WTC11 (cell line): ENCODE measurements around the gene USO1. TPM values are rescaled to one million over a fixed set of nuclear protein-coding genes. Genes with fewer than 3 reads are reported as not detected.

Experiments used
- ATAC-seq: fragments of 200-7000 bp; cut with Tn5 transposase; 2 replicates; pipeline ENCODE4 v1.10.0; 2021; ENCODE audit warnings: mild to moderate bottlenecking, moderate library complexity
- CTCF ChIA-PET: fragments of 300-600 bp; sonication (Branson Sonifier 250); formaldehyde crosslinking; loops from one replicate; lab custom pipeline; 2021; ENCODE audit warnings: antibody characterized with exemption; lab: Charles Lee
- POLR2A ChIA-PET: fragments of 350-600 bp; sonication (Branson Sonifier 250); formaldehyde crosslinking; loops from one replicate; lab custom pipeline; 2021; ENCODE audit warnings: antibody characterized with exemption; lab: Charles Lee
- DNase-seq: peaks from one replicate; pipeline ENCODE4 v3.0.0; 2021; ENCODE audit warnings: low spot score
- H3K27ac Mint-ChIP-seq: 2 replicates; pipeline ENCODE4 v1.8.0; 2021; ENCODE audit warnings: mixed read lengths
- H3K27me3 Mint-ChIP-seq: 2 replicates; pipeline ENCODE4 v1.8.0; 2021; ENCODE audit warnings: low read depth, mild to moderate bottlenecking, moderate library complexity, mixed read lengths
- H3K36me3 Mint-ChIP-seq: 2 replicates; pipeline ENCODE4 v1.8.0; 2021; ENCODE audit warnings: mixed read lengths
- H3K4me1 Mint-ChIP-seq: 2 replicates; pipeline ENCODE4 v1.8.0; 2022; ENCODE audit warnings: mixed read lengths
- H3K4me3 Mint-ChIP-seq: 2 replicates; pipeline ENCODE4 v1.8.0; 2021; ENCODE audit warnings: mild to moderate bottlenecking, moderate library complexity, mixed read lengths
- H3K9me3 Mint-ChIP-seq: 2 replicates; pipeline ENCODE4 v1.8.0; 2021; ENCODE audit warnings: mixed read lengths
- CDX4 ChIP-seq: fragments of 250-450 bp; sonication (Bioruptor Pico); IDR thresholded peaks from 2 replicates; pipeline ENCODE4 v1.9.0; 2021; ENCODE audit warnings: moderate library complexity, mild to moderate bottlenecking, inconsistent platforms, borderline replicate concordance
- CREB1 ChIP-seq: sonication (generic); formaldehyde crosslinking; IDR thresholded peaks from 2 replicates; pipeline ENCODE4 v1.8.0; 2023; ENCODE audit warnings: mild to moderate bottlenecking, missing genetic modification reagents
- E2F5 ChIP-seq: sonication (generic); formaldehyde crosslinking; IDR thresholded peaks from 2 replicates; pipeline ENCODE4 v1.8.1; 2022; ENCODE audit warnings: mild to moderate bottlenecking, moderate library complexity, missing genetic modification reagents
- EMX1 ChIP-seq: fragments of 250-450 bp; sonication (Bioruptor Pico); IDR thresholded peaks from 2 replicates; pipeline ENCODE4 v1.8.0; 2021; ENCODE audit warnings: mild to moderate bottlenecking
- ESRRA ChIP-seq: sonication (generic); formaldehyde crosslinking; IDR thresholded peaks from 2 replicates; pipeline ENCODE4 v1.8.1; 2022; ENCODE audit warnings: mild to moderate bottlenecking, missing genetic modification reagents, borderline replicate concordance
- IRF1 ChIP-seq: sonication (generic); formaldehyde crosslinking; IDR thresholded peaks from 2 replicates; pipeline ENCODE4 v1.8.0; 2023; ENCODE audit warnings: missing genetic modification reagents
- JAZF1 ChIP-seq: fragments of 250-450 bp; sonication (Bioruptor Pico); IDR thresholded peaks from 2 replicates; pipeline ENCODE4 v1.9.0; 2021; ENCODE audit warnings: moderate library complexity, mild to moderate bottlenecking, inconsistent platforms
- MLX ChIP-seq: sonication (generic); formaldehyde crosslinking; IDR thresholded peaks from 2 replicates; pipeline ENCODE4 v1.8.1; 2023; ENCODE audit warnings: mild to moderate bottlenecking, missing genetic modification reagents, moderate library complexity
- NFATC4 ChIP-seq: fragments of 250-450 bp; sonication (Bioruptor Pico); IDR thresholded peaks from 2 replicates; pipeline ENCODE4 v1.9.0; 2021; ENCODE audit warnings: mild to moderate bottlenecking
- NR1H2 ChIP-seq: sonication (generic); formaldehyde crosslinking; IDR thresholded peaks from 2 replicates; pipeline ENCODE4 v1.9.0; 2021; ENCODE audit warnings: mild to moderate bottlenecking, moderate library complexity, missing genetic modification reagents
- RELA ChIP-seq: sonication (generic); formaldehyde crosslinking; IDR thresholded peaks from 2 replicates; pipeline ENCODE4 v1.8.1; 2022; ENCODE audit warnings: missing genetic modification reagents, mild to moderate bottlenecking, borderline replicate concordance
- STAT6 ChIP-seq: sonication (generic); formaldehyde crosslinking; conservative IDR thresholded peaks from 2 replicates; pipeline ENCODE4 v1.8.1; 2023; ENCODE audit warnings: mild to moderate bottlenecking, low read depth, missing genetic modification reagents, moderate library complexity
- TEAD1 ChIP-seq: sonication (generic); formaldehyde crosslinking; IDR thresholded peaks from 2 replicates; pipeline ENCODE4 v1.8.0; 2022; ENCODE audit warnings: mild to moderate bottlenecking, missing genetic modification reagents
- TP53 ChIP-seq: sonication (generic); formaldehyde crosslinking; IDR thresholded peaks from 2 replicates; pipeline ENCODE4 v1.8.1; 2023; ENCODE audit warnings: mild to moderate bottlenecking, missing genetic modification reagents
- ZNF138 ChIP-seq: sonication (generic); formaldehyde crosslinking; conservative IDR thresholded peaks from 2 replicates; pipeline ENCODE4 v1.8.1; 2022; ENCODE audit warnings: mild to moderate bottlenecking, moderate library complexity, missing genetic modification reagents
- ZNF532 ChIP-seq: fragments of 250-450 bp; sonication (Bioruptor Pico); IDR thresholded peaks from 2 replicates; pipeline ENCODE4 v1.9.0; 2021; ENCODE audit warnings: mild to moderate bottlenecking, borderline replicate concordance
- ZNF671 ChIP-seq: fragments of 250-450 bp; sonication (Bioruptor Pico); IDR thresholded peaks from 2 replicates; pipeline ENCODE4 v1.8.0; 2021; ENCODE audit warnings: mild to moderate bottlenecking
- ZSCAN18 ChIP-seq: fragments of 250-450 bp; sonication (Bioruptor Pico); IDR thresholded peaks from 2 replicates; pipeline ENCODE4 v2.1.2; 2022; ENCODE audit warnings: mild to moderate bottlenecking, moderate library complexity
- total RNA-seq: library from RNA; stranded (reverse); gene quantifications from 3 replicates; pipeline ENCODE4 v1.2.3, GENCODE V29; 2021
- TF ChIP-seq, protein P1 (sequence below): sonication (generic); formaldehyde crosslinking; IDR thresholded peaks from 2 replicates; pipeline ENCODE4 v1.8.1; 2022; ENCODE audit warnings: missing genetic modification reagents, borderline replicate concordance
- TF ChIP-seq, protein P2 (sequence below): sonication (generic); formaldehyde crosslinking; IDR thresholded peaks from 2 replicates; pipeline ENCODE4 v1.8.0; 2022; ENCODE audit warnings: mild to moderate bottlenecking, missing genetic modification reagents

The USO1 gene
- total RNA-seq, 1 experiment from 2014 or later, result 162 TPM

DNA sequence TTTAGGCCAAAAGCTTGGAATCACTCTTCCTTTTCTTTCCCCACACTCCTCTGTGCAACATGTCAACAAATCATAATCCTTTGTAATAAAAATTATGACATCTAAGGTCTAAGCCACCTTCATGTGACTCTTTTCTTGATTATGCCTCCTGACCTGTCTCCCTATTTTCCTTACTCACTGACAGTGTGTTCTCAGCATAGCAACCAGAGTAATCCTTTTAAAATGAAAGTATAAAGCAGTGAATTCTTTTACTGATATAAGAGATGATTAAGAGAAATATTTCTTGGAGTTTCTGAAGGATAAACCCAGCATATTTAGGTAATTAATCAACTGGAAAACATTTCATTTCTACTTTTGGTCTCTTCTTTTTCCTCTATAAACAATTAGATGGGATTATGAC, 44.7 kb downstream of the USO1 start (continued):
- TF ChIP-seq E2F5 (CRISPR knock-in tag), result no peak
- no peak for TF ChIP-seq EMX1
- TF ChIP-seq, all 79 proteins: peak for 0

GRCh38 chr4:75771607-75772006, 47.2 kb downstream of the USO1 start:
- Mint-ChIP-seq H3K27me3 (no peaks in the 10 kb centered on the region), H3K36me3 (peaks cover 68% of the 10 kb centered on the region)
- no peak for TF ChIP-seq CDX4 (CRISPR knock-in tag)
- TF ChIP-seq NFATC4 (CRISPR knock-in tag), result no peak
- no peak for TF ChIP-seq ZNF138 (CRISPR knock-in tag)
- no peak for TF ChIP-seq RELA (CRISPR knock-in tag)
- TF ChIP-seq ESRRA, result no peak
- TF ChIP-seq, all 79 proteins: peak for 0
- Mint-ChIP-seq H3K4me3 (no peak overlapping the region), H3K4me1 (no peaks in the 10 kb centered on the region), H3K9me3 (no peaks in the 10 kb centered on the region), H3K27ac (no peak overlapping the region)
- ChIA-PET CTCF (no interaction called here), POLR2A (no interaction called here)
- no peak for DNase-seq
- no peak for ATAC-seq

GRCh38 chr4:75777589-75777988, 53.2 kb downstream of the USO1 start:
- Mint-ChIP-seq H3K4me3 (no peak overlapping the region), H3K9me3 (no peaks in the 10 kb centered on the region), H3K27ac (no peak overlapping the region), H3K4me1 (no peaks in the 10 kb centered on the region), H3K36me3 (peaks cover 74% of the 10 kb centered on the region), H3K27me3 (no peaks in the 10 kb centered on the region)
- no peak for DNase-seq
- ChIA-PET POLR2A (no interaction called here), CTCF (no interaction called here)
- no peak for ATAC-seq
- TF ChIP-seq, protein P1, sequence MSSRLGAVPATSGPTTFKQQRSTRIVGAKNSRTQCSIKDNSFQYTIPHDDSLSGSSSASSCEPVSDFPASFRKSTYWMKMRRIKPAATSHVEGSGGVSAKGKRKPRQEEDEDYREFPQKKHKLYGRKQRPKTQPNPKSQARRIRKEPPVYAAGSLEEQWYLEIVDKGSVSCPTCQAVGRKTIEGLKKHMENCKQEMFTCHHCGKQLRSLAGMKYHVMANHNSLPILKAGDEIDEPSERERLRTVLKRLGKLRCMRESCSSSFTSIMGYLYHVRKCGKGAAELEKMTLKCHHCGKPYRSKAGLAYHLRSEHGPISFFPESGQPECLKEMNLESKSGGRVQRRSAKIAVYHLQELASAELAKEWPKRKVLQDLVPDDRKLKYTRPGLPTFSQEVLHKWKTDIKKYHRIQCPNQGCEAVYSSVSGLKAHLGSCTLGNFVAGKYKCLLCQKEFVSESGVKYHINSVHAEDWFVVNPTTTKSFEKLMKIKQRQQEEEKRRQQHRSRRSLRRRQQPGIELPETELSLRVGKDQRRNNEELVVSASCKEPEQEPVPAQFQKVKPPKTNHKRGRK (CRISPR knock-in tag), result no peak
- TF ChIP-seq MLX (CRISPR knock-in tag) (no peak), NR1H2 (no peak), TP53 (CRISPR knock-in tag) (no peak), IRF1 (CRISPR knock-in tag) (no peak), TEAD1 (CRISPR knock-in tag) (no peak), ZNF532 (no peak), STAT6 (no peak), CREB1 (CRISPR knock-in tag) (no peak), ZNF671 (CRISPR knock-in tag) (no peak), ZSCAN18 (no peak), JAZF1 (CRISPR knock-in tag) (no peak)
- TF ChIP-seq, protein P2, sequence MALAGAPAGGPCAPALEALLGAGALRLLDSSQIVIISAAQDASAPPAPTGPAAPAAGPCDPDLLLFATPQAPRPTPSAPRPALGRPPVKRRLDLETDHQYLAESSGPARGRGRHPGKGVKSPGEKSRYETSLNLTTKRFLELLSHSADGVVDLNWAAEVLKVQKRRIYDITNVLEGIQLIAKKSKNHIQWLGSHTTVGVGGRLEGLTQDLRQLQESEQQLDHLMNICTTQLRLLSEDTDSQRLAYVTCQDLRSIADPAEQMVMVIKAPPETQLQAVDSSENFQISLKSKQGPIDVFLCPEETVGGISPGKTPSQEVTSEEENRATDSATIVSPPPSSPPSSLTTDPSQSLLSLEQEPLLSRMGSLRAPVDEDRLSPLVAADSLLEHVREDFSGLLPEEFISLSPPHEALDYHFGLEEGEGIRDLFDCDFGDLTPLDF (CRISPR knock-in tag), result no peak
